Lower leg skin (tissue), 3 donors: Measurements from ENCODE around the gene RHOA.

Experiments
- POLR2A ChIP-seq, 2 donors: fragments of 450-650 bp; IDR thresholded peaks; one replicate each; pipeline ENCODE4 v1.6.1; 2016 to 2017; ENCODE audit warnings: antibody characterized with exemption in 2 of 2, mild to moderate bottlenecking in 1 of 2, moderate library complexity in 1 of 2
- TF ChIP-seq, protein P1 (sequence below), 3 donors: fragments of 450-650 bp; IDR thresholded peaks; one replicate each; pipeline ENCODE4 v1.5.1; 2016; ENCODE audit warnings: antibody characterized with exemption in 3 of 3, mild to moderate bottlenecking in 3 of 3, moderate library complexity in 2 of 3

DNA sequence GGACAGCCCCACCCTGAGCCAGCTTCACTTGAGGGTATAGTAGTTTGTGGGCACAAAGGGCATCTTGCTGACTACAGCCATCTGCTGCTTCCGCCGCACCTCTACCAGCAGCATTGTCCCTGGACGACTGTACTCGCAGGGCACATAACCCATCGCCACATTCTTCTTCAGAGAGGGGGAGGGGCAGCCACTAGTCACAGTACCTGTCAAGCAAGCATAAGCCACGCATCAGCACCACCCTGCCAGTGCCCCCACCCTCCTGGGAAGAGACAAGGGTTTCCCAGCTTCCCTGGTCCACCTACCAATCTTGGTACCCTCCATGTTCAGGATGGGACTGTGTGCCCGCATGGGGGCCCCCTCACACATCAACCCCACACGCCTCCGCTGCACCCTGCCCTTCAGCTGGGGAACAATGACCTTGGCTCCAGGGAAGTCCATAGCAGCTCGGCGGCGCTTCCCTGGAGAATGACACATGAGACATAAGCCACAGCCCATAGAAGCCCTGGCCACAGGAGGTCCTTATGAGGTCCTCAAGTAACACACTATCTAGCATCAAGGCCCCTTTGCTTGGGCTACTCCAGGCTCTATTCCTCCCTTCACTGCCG lies 5.8 kb upstream of the RHOA start:
- TF ChIP-seq, protein P1, sequence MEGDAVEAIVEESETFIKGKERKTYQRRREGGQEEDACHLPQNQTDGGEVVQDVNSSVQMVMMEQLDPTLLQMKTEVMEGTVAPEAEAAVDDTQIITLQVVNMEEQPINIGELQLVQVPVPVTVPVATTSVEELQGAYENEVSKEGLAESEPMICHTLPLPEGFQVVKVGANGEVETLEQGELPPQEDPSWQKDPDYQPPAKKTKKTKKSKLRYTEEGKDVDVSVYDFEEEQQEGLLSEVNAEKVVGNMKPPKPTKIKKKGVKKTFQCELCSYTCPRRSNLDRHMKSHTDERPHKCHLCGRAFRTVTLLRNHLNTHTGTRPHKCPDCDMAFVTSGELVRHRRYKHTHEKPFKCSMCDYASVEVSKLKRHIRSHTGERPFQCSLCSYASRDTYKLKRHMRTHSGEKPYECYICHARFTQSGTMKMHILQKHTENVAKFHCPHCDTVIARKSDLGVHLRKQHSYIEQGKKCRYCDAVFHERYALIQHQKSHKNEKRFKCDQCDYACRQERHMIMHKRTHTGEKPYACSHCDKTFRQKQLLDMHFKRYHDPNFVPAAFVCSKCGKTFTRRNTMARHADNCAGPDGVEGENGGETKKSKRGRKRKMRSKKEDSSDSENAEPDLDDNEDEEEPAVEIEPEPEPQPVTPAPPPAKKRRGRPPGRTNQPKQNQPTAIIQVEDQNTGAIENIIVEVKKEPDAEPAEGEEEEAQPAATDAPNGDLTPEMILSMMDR (IDR thresholded peaks at IDR 0.05) = no peak
- TF ChIP-seq POLR2A (IDR thresholded peaks at IDR 0.05) = no peak
